GM06990 (cell line): Measurements from ENCODE around the gene SLC35F6.

Experiments
- DNase-seq: peaks from one replicate; pipeline ENCODE4 v3.0.0-alpha.2; 2011; ENCODE audit not compliant: insufficient read length; ENCODE audit errors: extremely low read depth
- H3K27me3 ChIP-seq: replicated peaks from 2 replicates; pipeline ENCODE4 v1.6.0; 2011; ENCODE audit warnings: low read length; ENCODE audit not compliant: control insufficient read depth, insufficient read depth
- H3K36me3 ChIP-seq: 2 replicates; pipeline ENCODE4 v1.5.1; 2011; ENCODE audit warnings: low read length; ENCODE audit not compliant: control insufficient read depth, insufficient read depth
- H3K4me3 ChIP-seq: replicated peaks from 2 replicates; pipeline ENCODE4 v1.5.1; 2011; ENCODE audit warnings: low read depth, mild to moderate bottlenecking, control low read depth, low read length
- CTCF ChIP-seq: IDR thresholded peaks from 2 replicates; pipeline ENCODE4 v1.5.1; 2011; ENCODE audit warnings: low read length, control low read depth, mild to moderate bottlenecking, inconsistent platforms; ENCODE audit not compliant: insufficient read depth, poor library complexity, severe bottlenecking

Gene SLC35F6

GRCh38 chr2:26727641-26728561 is 36.2 kb upstream of the SLC35F6 start:
- Histone ChIP-seq H3K4me3 (no peak overlapping the region), H3K27me3 (no peaks in the 10 kb centered on the region), H3K36me3 (no peaks in the 10 kb centered on the region)
- no peak for DNase-seq
- no peak for TF ChIP-seq CTCF

GRCh38 chr2:26729311-26729710 is 34.8 kb upstream of the SLC35F6 start:
- no peak for DNase-seq

GRCh38 chr2:26730549-26731344 is 33.3 kb upstream of the SLC35F6 start:
- Histone ChIP-seq H3K36me3 (no peaks in the 10 kb centered on the region), H3K27me3 (no peaks in the 10 kb centered on the region), H3K4me3 (no peak overlapping the region)
- no peak for DNase-seq
- no peak for TF ChIP-seq CTCF

More at GRCh38 chr2:26729311-26729710, 34.8 kb upstream of the SLC35F6 start:
- TF ChIP-seq CTCF, result no peak
- Histone ChIP-seq H3K36me3 (no peaks in the 10 kb centered on the region), H3K4me3 (no peak overlapping the region), H3K27me3 (no peaks in the 10 kb centered on the region)

- DNase-seq, result no peak
- no peak for TF ChIP-seq CTCF
- H3K36me3 ChIP-seq, result no peaks in the 10 kb centered on the region
- no peaks in the 10 kb centered on the region for H3K27me3 ChIP-seq
- no peak overlapping the region for H3K4me3 ChIP-seq
Observed at GRCh38 chr2:26731714-26732113, 32.4 kb upstream of the SLC35F6 start.

- DNase-seq, result no peak
- Histone ChIP-seq H3K36me3 (no peaks in the 10 kb centered on the region), H3K4me3 (no peak overlapping the region), H3K27me3 (no peaks in the 10 kb centered on the region)
- TF ChIP-seq CTCF, result no peak
Observed at GRCh38 chr2:26732446-26732845, 31.6 kb upstream of the SLC35F6 start.
